Neuron (in vitro differentiated cells): ENCODE measurements around the gene ANKRD13D.

ENCODE experiments used
- H2AFZ ChIP-seq: one replicate; pipeline ENCODE4 v1.6.1; 2013; ENCODE audit warnings: low read depth, mild to moderate bottlenecking, inconsistent platforms, low read length, moderate library complexity
- H3K27me3 ChIP-seq: one replicate; pipeline ENCODE4 v1.6.1; 2013; ENCODE audit warnings: low read length; ENCODE audit not compliant: insufficient read depth
- H3K36me3 ChIP-seq: one replicate; pipeline ENCODE4 v1.6.1; 2013; ENCODE audit warnings: low read length; ENCODE audit not compliant: insufficient read depth
- H3K4me1 ChIP-seq: one replicate; pipeline ENCODE4 v1.6.1; 2013; ENCODE audit warnings: low read length; ENCODE audit not compliant: insufficient read depth
- H3K4me3 ChIP-seq: 2 replicates; pipeline ENCODE4 v1.5.1; 2013; ENCODE audit warnings: mild to moderate bottlenecking, low read length, moderate library complexity
- H3K9me3 ChIP-seq: one replicate; pipeline ENCODE4 v1.6.1; 2013; ENCODE audit warnings: low read length

The ANKRD13D gene

GRCh38 chr11:67265633-67266448, 23.3 kb upstream of the ANKRD13D start:
- H3K27me3 ChIP-seq, result no peaks in the 10 kb centered on the region
- peak overlapping the region; percentile 50 for H3K4me3 ChIP-seq
- H3K9me3 ChIP-seq, result no peaks in the 10 kb centered on the region
- H3K36me3 ChIP-seq, result peaks cover 11% of the 10 kb centered on the region
- H2AFZ ChIP-seq, result no peak overlapping the region
- H3K4me1 ChIP-seq, result peaks cover 41% of the 10 kb centered on the region

DNA sequence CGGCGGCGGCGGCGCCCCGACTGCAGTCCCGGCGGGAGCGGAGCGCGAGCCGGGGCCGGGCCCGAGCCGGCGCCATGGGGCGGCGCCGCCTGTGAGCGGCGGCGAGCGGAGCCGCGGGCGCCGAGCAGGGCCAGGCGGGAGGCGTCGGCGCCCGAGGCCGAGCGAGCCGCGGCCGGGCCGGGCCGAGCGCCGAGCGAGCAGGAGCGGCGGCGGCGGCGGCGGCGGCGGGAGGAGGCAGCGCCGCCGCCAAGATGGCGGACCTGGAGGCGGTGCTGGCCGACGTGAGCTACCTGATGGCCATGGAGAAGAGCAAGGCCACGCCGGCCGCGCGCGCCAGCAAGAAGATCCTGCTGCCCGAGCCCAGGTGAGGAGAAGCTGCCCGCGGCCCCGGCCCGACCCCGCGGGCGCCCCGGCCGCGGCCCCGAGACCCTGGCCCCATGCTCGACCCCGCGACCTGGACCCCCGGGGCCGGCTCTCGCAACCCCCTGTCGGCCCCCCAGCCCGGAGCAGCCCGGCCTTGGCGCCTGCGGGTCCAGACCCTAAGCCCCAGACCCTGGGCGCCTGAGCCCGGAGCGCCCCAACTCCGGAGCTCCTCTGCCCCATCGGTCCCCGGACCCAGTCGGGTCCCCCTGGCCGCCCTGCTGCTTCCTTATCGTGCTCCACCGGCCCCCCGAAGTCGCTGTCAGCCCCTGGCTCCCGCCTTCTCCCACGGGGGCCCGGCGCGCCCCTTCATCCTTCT, 22.5 kb upstream of the ANKRD13D start, which contains the start of gene GRK2:
TSS of gene GRK2 (plus strand) at position 25 of the 739 bp plus-strand sequence. CDS start at position 252, 227 bp downstream.
- Histone ChIP-seq H3K4me1 (peaks cover 44% of the 10 kb centered on the region), H3K27me3 (no peaks in the 10 kb centered on the region), H2AFZ (peak within 1 kb of the TSS; percentile 41), H3K36me3 (peaks cover 11% of the 10 kb centered on the region), H3K4me3 (peak within 1 kb of the TSS; percentile 54), H3K9me3 (no peaks in the 10 kb centered on the region)

DNA sequence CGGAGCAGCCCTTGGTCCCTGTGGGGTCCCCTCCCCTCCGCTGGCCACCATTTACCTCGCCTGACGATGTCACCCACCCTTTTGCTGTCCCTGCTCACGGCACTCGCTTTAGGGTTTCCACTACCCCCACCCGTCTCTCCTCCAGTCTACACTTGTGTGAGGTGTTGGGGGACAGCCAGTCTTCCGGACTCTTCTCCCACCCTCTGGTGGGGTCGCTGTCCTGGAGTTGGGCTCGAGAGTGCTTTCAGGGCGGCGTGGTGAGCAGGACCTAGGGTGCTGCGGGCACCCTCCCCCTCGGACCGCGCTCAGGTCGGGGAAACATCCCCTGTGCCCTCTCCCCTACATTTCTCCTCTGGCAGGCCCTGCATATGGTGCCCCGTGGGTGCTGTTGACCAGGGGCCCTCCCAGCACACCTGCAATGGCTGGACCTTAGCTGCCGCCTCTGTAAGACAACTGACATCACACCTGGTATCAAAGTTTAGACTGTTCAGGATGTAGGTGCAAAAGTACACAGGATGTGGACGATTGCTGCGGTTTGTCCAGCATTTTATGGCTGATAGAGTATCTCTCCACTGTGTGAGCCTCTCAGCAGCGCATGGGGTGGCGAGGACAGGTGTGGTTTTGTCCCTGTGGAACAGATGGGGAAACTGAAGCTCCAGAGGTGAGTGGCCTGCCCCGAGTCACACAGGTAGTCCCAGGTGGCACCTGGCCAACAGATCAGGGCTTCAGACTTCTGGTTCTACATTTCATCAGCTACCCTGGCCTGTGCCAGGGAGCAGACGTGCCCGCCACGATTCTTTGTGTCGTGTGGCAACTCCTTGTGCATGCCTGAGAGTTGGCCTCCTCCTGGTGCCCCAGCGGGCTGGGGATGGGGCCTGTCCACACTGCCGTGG, 21.7 kb upstream of the ANKRD13D start:
- no peak overlapping the region for H2AFZ ChIP-seq
- no peaks in the 10 kb centered on the region for H3K9me3 ChIP-seq
- H3K27me3 ChIP-seq, result no peaks in the 10 kb centered on the region
- peaks cover 11% of the 10 kb centered on the region for H3K36me3 ChIP-seq
- peak overlapping the region; percentile 54 for H3K4me3 ChIP-seq
- peaks cover 43% of the 10 kb centered on the region for H3K4me1 ChIP-seq

DNA sequence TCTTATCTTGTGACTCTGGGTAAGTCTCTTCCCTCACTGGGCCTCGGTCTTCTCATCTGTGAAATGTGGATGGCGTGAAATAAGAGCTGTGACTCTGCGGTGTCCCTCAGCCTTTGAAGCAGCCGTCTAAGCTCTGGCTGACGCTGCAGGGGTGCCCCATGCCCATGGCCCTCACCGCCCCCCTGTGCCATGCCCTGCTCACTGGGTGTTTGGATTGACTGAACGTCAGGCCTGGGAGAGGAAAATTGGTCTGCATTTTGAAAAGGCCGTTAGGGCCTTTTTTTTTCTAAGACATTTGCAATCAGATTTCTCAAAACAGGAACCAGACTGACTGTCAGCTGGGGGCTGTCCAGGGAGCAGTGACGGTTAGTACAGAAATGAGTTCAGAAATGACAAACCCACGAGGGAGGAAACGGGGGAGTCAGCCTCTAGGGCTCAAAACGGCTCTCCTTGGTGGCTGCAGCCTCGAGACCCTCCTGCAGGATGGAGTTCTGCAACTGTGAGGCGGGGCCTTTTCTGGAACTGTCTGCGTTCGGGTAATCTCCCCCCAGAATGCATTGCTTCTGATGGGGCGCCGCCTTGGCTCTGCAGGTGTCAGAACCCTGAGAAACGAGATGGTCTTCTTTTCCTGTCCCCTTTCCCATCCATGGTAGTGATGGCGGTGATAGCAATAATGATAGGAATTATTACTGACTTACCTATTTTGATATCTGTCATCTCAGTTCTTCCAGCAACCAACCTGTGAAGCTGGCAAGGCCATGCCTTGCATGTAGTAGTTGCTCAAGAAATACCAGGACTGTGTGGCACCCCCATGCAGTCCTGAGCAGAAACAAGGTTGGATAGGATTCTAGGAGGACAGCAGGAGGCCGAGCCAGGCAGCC, 20.8 kb upstream of the ANKRD13D start:
- H3K9me3 ChIP-seq, result no peaks in the 10 kb centered on the region
- peaks cover 14% of the 10 kb centered on the region for H3K36me3 ChIP-seq
- H3K4me3 ChIP-seq, result peak overlapping the region; percentile 54
- no peaks in the 10 kb centered on the region for H3K27me3 ChIP-seq
- H3K4me1 ChIP-seq, result peaks cover 41% of the 10 kb centered on the region
- H2AFZ ChIP-seq, result no peak overlapping the region

DNA sequence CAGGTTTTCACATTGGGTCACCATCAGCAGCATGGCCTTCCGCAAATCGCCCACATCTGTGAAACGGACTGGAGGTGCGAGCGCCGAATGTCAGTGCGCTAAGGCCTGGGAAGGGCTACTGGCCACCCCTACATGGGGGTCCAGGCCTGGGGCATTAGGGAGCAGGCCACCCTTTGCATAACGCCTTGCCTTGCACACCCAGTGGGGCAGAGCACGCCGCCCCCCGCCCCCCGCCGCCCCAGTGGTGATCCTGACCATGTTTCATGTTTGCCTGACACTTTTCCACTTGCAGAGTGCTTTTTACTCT, 20.2 kb upstream of the ANKRD13D start:
- Histone ChIP-seq H3K36me3 (peaks cover 14% of the 10 kb centered on the region), H3K4me3 (no peak overlapping the region), H3K9me3 (no peaks in the 10 kb centered on the region), H3K4me1 (peaks cover 41% of the 10 kb centered on the region), H3K27me3 (no peaks in the 10 kb centered on the region), H2AFZ (no peak overlapping the region)

GRCh38 chr11:67269401-67270255, 19.5 kb upstream of the ANKRD13D start:
- Histone ChIP-seq H3K4me3 (no peak overlapping the region), H3K36me3 (peaks cover 14% of the 10 kb centered on the region), H3K4me1 (peaks cover 41% of the 10 kb centered on the region), H3K27me3 (no peaks in the 10 kb centered on the region), H2AFZ (no peak overlapping the region), H3K9me3 (no peaks in the 10 kb centered on the region)

DNA sequence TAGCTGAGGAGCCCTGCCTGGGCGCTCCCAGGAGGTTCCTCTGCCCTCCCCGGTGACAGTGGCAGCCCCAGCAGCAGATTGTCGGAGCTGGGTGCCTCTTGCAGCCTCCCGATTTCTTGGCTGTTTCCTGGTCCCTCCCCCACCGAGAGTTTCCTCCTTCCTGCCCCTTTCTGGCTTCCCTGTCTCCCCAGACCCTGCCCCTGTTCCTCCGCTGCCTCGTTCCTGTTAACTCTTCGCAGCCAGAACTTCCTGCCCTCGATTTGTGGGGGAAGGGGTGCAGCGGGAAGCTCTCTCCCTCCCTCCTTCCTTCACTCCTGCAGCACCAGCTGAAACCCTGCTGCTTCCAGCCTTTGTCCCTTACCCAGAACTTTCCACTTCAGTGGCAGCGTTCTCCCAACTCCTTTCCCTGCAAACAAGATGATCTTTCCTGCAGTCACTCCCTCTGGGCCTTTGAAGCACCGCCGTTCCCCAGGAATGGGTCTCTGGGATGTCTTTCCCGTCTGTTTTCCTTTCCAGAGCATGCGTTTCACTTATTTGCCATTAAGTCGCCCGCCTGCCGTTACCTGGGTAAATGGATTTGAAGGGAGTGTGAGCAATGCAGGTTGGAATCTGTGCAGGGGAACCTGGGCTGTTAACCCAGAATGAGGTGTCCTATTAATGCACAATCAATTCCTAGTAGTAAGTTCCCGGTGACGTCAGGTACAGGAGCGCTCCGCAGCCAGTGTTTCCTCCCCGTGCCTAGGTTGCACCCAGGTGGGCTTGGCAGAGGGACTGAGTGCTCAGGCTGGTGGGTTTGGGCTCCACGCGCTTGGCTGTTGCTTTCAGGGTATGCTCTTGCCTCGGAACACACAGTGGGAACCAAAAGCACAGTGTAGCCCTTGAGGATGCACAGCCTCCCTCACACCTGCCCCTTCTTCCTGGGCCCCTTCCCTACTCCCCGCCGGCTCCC, 18.6 kb upstream of the ANKRD13D start:
- H3K4me3 ChIP-seq, result no peak overlapping the region
- peaks cover 18% of the 10 kb centered on the region for H3K36me3 ChIP-seq
- no peak overlapping the region for H2AFZ ChIP-seq
- H3K9me3 ChIP-seq, result no peaks in the 10 kb centered on the region
- H3K4me1 ChIP-seq, result peaks cover 41% of the 10 kb centered on the region
- H3K27me3 ChIP-seq, result no peaks in the 10 kb centered on the region

- no peak overlapping the region for H3K4me3 ChIP-seq
- H3K36me3 ChIP-seq, result peaks cover 18% of the 10 kb centered on the region
- H3K27me3 ChIP-seq, result no peaks in the 10 kb centered on the region
- no peak overlapping the region for H2AFZ ChIP-seq
- H3K9me3 ChIP-seq, result no peaks in the 10 kb centered on the region
- peaks cover 41% of the 10 kb centered on the region for H3K4me1 ChIP-seq
Measured at GRCh38 chr11:67271205-67271540, 17.9 kb upstream of the ANKRD13D start.

GRCh38 chr11:67271541-67272284, 17.4 kb upstream of the ANKRD13D start:
- Histone ChIP-seq H2AFZ (no peak overlapping the region), H3K36me3 (peaks cover 18% of the 10 kb centered on the region), H3K27me3 (no peaks in the 10 kb centered on the region), H3K4me1 (peaks cover 41% of the 10 kb centered on the region), H3K9me3 (no peaks in the 10 kb centered on the region), H3K4me3 (no peak overlapping the region)

GRCh38 chr11:67272327-67273259, 16.5 kb upstream of the ANKRD13D start:
- H3K36me3 ChIP-seq, result peaks cover 18% of the 10 kb centered on the region
- no peak overlapping the region for H3K4me3 ChIP-seq
- no peak overlapping the region for H2AFZ ChIP-seq
- H3K4me1 ChIP-seq, result peaks cover 34% of the 10 kb centered on the region
- H3K27me3 ChIP-seq, result no peaks in the 10 kb centered on the region
- H3K9me3 ChIP-seq, result no peaks in the 10 kb centered on the region
